K562 (cell line): ENCODE results near the gene SAPCD1. TPM values are rescaled to one million over a fixed set of nuclear protein-coding genes. Genes with fewer than 3 reads are reported as not detected.

Experiments used
- BACH1 ChIP-seq: fragments of 200-800 bp; sonication (Bioruptor generic); IDR thresholded peaks from 2 replicates; pipeline ENCODE4 v1.6.1; 2016; ENCODE audit warnings: missing genetic modification characterization, missing compliant biosample characterization
- CCNT2 ChIP-seq: IDR thresholded peaks from 2 replicates; pipeline ENCODE4 v1.6.1; 2011; ENCODE audit warnings: borderline replicate concordance, low read depth, mild to moderate bottlenecking, moderate library complexity, mixed read lengths, low read length; ENCODE audit not compliant: insufficient read length; ENCODE audit errors: extremely low read depth
- ELF2 ChIP-seq: fragments of 250-450 bp; sonication (Bioruptor Pico); IDR thresholded peaks from 2 replicates; pipeline ENCODE4 v1.5.0; 2021; ENCODE audit warnings: mild to moderate bottlenecking
- FOXJ3 ChIP-seq: sonication (generic); formaldehyde crosslinking; IDR thresholded peaks from 2 replicates; pipeline ENCODE4 v1.4.0; 2020; ENCODE audit warnings: mild to moderate bottlenecking, missing genetic modification reagents
- FOXM1 ChIP-seq, 2 experiments: fragments of 450-650 bp in 1 of 2; sonication (generic) in 1 of 2; formaldehyde crosslinking in 1 of 2; IDR thresholded peaks; 2 replicates each; pipeline versions ENCODE4 v1.6.1 to v1.9.0; 2017 to 2022; ENCODE audit warnings: low read depth in 2 of 2, mild to moderate bottlenecking in 2 of 2, missing genetic modification reagents in 1 of 2, moderate library complexity in 1 of 2
- FOXO4 ChIP-seq: fragments of 450-650 bp; formaldehyde crosslinking; IDR thresholded peaks from 2 replicates; pipeline ENCODE4 v1.4.0; 2020; ENCODE audit warnings: mild to moderate bottlenecking, moderate library complexity
- KAT7 ChIP-seq: sonication (generic); formaldehyde crosslinking; IDR thresholded peaks from 2 replicates; pipeline ENCODE4 v1.8.0; 2022; ENCODE audit warnings: missing genetic modification reagents, mild to moderate bottlenecking, borderline replicate concordance
- MAZ ChIP-seq, 2 experiments: fragments of 450-650 bp in 1 of 2; sonication (generic) in 1 of 2; formaldehyde crosslinking; IDR thresholded peaks in 1 of 2; conservative IDR thresholded peaks in 1 of 2; 2 replicates each; pipeline versions ENCODE4 v1.4.0 to v1.5.0; 2020; ENCODE audit warnings: mild to moderate bottlenecking in 1 of 2, missing genetic modification reagents in 1 of 2
- MBD2 ChIP-seq: sonication (generic); IDR thresholded peaks from 2 replicates; pipeline ENCODE4 v1.6.1; 2016; ENCODE audit warnings: low read depth, borderline replicate concordance
- NCOA2 ChIP-seq, 2 experiments: fragments of 450-650 bp; IDR thresholded peaks; 2 replicates each; pipeline ENCODE4 v1.6.1; 2018; ENCODE audit warnings: mild to moderate bottlenecking in 2 of 2, moderate library complexity in 1 of 2; ENCODE audit not compliant: partially characterized antibody in 2 of 2
- PYGO2 ChIP-seq: fragments of 450-650 bp; IDR thresholded peaks from 2 replicates; pipeline ENCODE4 v1.6.1; 2016; ENCODE audit warnings: mild to moderate bottlenecking, missing genetic modification characterization, moderate library complexity, missing compliant biosample characterization
- SAFB ChIP-seq: fragments of 200-400 bp; formaldehyde crosslinking; IDR thresholded peaks from 2 replicates; pipeline ENCODE4 v1.6.1; 2017; ENCODE audit warnings: low read depth, low read length, borderline replicate concordance
- SRSF3 ChIP-seq: fragments of 200-400 bp; formaldehyde crosslinking; IDR thresholded peaks from 2 replicates; pipeline ENCODE4 v1.6.1; 2016; ENCODE audit warnings: mild to moderate bottlenecking, low read length, moderate library complexity; ENCODE audit not compliant: insufficient read depth
- SUPT5H ChIP-seq: fragments of 450-650 bp; IDR thresholded peaks from 2 replicates; pipeline ENCODE4 v1.6.1; 2016
- TAF15 ChIP-seq: fragments of 200-400 bp; formaldehyde crosslinking; IDR thresholded peaks from 2 replicates; pipeline ENCODE4 v1.6.1; 2017; ENCODE audit warnings: mild to moderate bottlenecking, low read depth, low read length, moderate library complexity
- ZBTB8A ChIP-seq: fragments of 450-650 bp; IDR thresholded peaks from 2 replicates; pipeline ENCODE4 v1.6.1; 2018; ENCODE audit warnings: mild to moderate bottlenecking, moderate library complexity; ENCODE audit not compliant: partially characterized antibody
- ZNF23 ChIP-seq: fragments of 250-450 bp; sonication (Bioruptor Pico); IDR thresholded peaks from 2 replicates; pipeline ENCODE4 v1.4.0; 2020; ENCODE audit warnings: mild to moderate bottlenecking
- ZNF324 ChIP-seq: fragments of 250-450 bp; sonication (Bioruptor Pico); IDR thresholded peaks from 2 replicates; pipeline ENCODE4 v1.4.0; 2020; ENCODE audit warnings: mild to moderate bottlenecking
- ZNF436 ChIP-seq: fragments of 250-450, 450-650 bp; sonication (Bioruptor Pico); formaldehyde crosslinking; IDR thresholded peaks from 2 replicates; pipeline ENCODE4 v1.7.0; 2020; ENCODE audit warnings: mild to moderate bottlenecking
- ZNF584 ChIP-seq: fragments of 200-800 bp; sonication (Bioruptor generic); IDR thresholded peaks from 2 replicates; pipeline ENCODE4 v1.6.1; 2016; ENCODE audit warnings: low read depth, mild to moderate bottlenecking, missing genetic modification characterization, missing compliant biosample characterization
- ZNF766 ChIP-seq: fragments of 200-800 bp; sonication (Bioruptor generic); conservative IDR thresholded peaks from 2 replicates; pipeline ENCODE4 v1.6.1; 2016; ENCODE audit warnings: missing genetic modification characterization, missing compliant biosample characterization
- ZZZ3 ChIP-seq: fragments of 450-650 bp; IDR thresholded peaks from 2 replicates; pipeline ENCODE4 v1.6.1; 2016; ENCODE audit warnings: antibody characterized with exemption, mild to moderate bottlenecking, moderate library complexity
- polyA plus RNA-seq, 8 experiments: library from polyadenylated mRNA; depleted of rRNA in 4 of 8; stranded (reverse) in 5 of 8; unstranded in 3 of 8; fragments of >200 nt; fragmentation: Nextera tagmentation in 2 of 8; fragmentation: Illumina TruSeq in 1 of 8; extraction: Ambion mirVana in 2 of 8; extraction: Trizol in 1 of 8; gene quantifications; 2 replicates each; pipeline versions ENCODE4 v1.2.1 to v1.2.3, GENCODE V29; 2011 to 2014; ENCODE audit warnings: inconsistent platforms in 1 of 8, missing spikeins in 1 of 8
- total RNA-seq, 7 experiments: library from RNA; depleted of rRNA in 6 of 7; stranded (reverse); fragments of >200 nt in 6 of 7; fragmentation: Illumina TruSeq in 2 of 7; extraction: Trizol in 2 of 7; gene quantifications; 2 replicates each; pipeline versions ENCODE4 v1.2.1 to v1.2.3, GENCODE V29; 2011 to 2021; ENCODE audit warnings: low replicate concordance in 1 of 7
- TF ChIP-seq, protein P1 (sequence below): fragments of 450-650 bp; IDR thresholded peaks from 2 replicates; pipeline ENCODE4 v1.6.1; 2016
- TF ChIP-seq, protein P2 (sequence below): fragments of 250-450 bp; sonication (Bioruptor Pico); IDR thresholded peaks from 2 replicates; pipeline ENCODE4 v1.5.0; 2020; ENCODE audit warnings: mild to moderate bottlenecking, borderline replicate concordance

The SAPCD1 gene
- total and polyA plus RNA-seq, 9 of the 15 experiments (the other 6 are each of a cell fraction or from before 2014, with no cell fraction given), result 2.6 to 30.2 (median 7.4) TPM

- peak; percentile 97; the same call in 1 of the 2 replicates for TF ChIP-seq KAT7
- peak; percentile 98 to 99 for TF ChIP-seq MAZ (CRISPR knock-in tag; conservative IDR thresholded peaks at IDR 0.05 in 1 of 2, IDR thresholded peaks at IDR 0.05 in 1 of 2)
- TF ChIP-seq, protein P1, sequence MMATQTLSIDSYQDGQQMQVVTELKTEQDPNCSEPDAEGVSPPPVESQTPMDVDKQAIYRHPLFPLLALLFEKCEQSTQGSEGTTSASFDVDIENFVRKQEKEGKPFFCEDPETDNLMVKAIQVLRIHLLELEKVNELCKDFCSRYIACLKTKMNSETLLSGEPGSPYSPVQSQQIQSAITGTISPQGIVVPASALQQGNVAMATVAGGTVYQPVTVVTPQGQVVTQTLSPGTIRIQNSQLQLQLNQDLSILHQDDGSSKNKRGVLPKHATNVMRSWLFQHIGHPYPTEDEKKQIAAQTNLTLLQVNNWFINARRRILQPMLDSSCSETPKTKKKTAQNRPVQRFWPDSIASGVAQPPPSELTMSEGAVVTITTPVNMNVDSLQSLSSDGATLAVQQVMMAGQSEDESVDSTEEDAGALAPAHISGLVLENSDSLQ, result peak; percentile 29; the same call in 1 of the 2 replicates
- TF ChIP-seq NCOA2 (IDR thresholded peaks at IDR 0.05; ENCODE audit: partially characterized antibody in 2 of 2), result no peak
- no peak for TF ChIP-seq PYGO2 (tag)
- peak; percentile 86 for TF ChIP-seq SAFB
- TF ChIP-seq ELF2, result peak; percentile 86
- no peak for TF ChIP-seq FOXO4 (CRISPR knock-in tag)
- TF ChIP-seq CCNT2, result peak; percentile 98
- TF ChIP-seq ZNF436, result peak; percentile 29; the same call in 1 of the 2 replicates
- no peak for TF ChIP-seq SRSF3
- TF ChIP-seq BACH1, result no peak
- TF ChIP-seq ZZZ3, result no peak
- TF ChIP-seq SUPT5H, result peak; percentile 97
- TF ChIP-seq ZNF324 (CRISPR knock-in tag), result no peak
- TF ChIP-seq FOXM1 (IDR thresholded peaks at IDR 0.05; ENCODE audit: low read depth), result no peak
- peak; percentile 49; the same call in 1 of the 2 replicates for TF ChIP-seq FOXM1 (CRISPR knock-in tag; IDR thresholded peaks at IDR 0.05; ENCODE audit: low read depth)
- TF ChIP-seq FOXJ3 (CRISPR knock-in tag), result no peak
- no peak for TF ChIP-seq TAF15
- peak; percentile 83 for TF ChIP-seq ZNF766 (CRISPR knock-in tag)
- no peak for TF ChIP-seq ZNF584 (CRISPR knock-in tag)
- no peak for TF ChIP-seq ZBTB8A
- TF ChIP-seq, protein P2, sequence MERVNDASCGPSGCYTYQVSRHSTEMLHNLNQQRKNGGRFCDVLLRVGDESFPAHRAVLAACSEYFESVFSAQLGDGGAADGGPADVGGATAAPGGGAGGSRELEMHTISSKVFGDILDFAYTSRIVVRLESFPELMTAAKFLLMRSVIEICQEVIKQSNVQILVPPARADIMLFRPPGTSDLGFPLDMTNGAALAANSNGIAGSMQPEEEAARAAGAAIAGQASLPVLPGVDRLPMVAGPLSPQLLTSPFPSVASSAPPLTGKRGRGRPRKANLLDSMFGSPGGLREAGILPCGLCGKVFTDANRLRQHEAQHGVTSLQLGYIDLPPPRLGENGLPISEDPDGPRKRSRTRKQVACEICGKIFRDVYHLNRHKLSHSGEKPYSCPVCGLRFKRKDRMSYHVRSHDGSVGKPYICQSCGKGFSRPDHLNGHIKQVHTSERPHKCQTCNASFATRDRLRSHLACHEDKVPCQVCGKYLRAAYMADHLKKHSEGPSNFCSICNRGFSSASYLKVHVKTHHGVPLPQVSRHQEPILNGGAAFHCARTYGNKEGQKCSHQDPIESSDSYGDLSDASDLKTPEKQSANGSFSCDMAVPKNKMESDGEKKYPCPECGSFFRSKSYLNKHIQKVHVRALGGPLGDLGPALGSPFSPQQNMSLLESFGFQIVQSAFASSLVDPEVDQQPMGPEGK (CRISPR knock-in tag), result no peak
- no peak for TF ChIP-seq ZNF23 (CRISPR knock-in tag)
- TF ChIP-seq MBD2, result peak; percentile 27; the same call in 1 of the 2 replicates
Measured at GRCh38 chr6:31806470-31807272, 44.2 kb downstream of the SAPCD1 start, which contains the start of gene LSM2 (continued).
